ENCODE data around the gene KRTAP9-1. TPM values are rescaled to one million over a fixed set of nuclear protein-coding genes. Genes with fewer than 3 reads are reported as not detected.
"Not testable (repeated sequence)": the region's sequence is repeated elsewhere in the genome, so short reads cannot be mapped to it uniquely, and the experiment has no call there.

Gene KRTAP9-1
- total RNA-seq, 1 donor from 2014 or later, result not detected

GRCh38 chr17:41212524-41213169, 23.0 kb downstream of the KRTAP9-1 start:
- DNase-seq (ENCODE audit: low read depth, low spot score), result no peak
- no peak overlapping the region for H3K27ac Mint-ChIP-seq (ENCODE audit: unreplicated experiment)
- H3K36me3 Mint-ChIP-seq (ENCODE audit: low read depth), result no peaks in the 10 kb centered on the region
- no peak overlapping the region for H3K4me3 Mint-ChIP-seq
- TF ChIP-seq CTCF (conservative IDR thresholded peaks at IDR 0.05), result no peak
- peaks cover 61% of the 10 kb centered on the region for H3K27me3 Mint-ChIP-seq (ENCODE audit: low read depth)
- no peaks in the 10 kb centered on the region for H3K9me3 Mint-ChIP-seq
- H3K4me1 Mint-ChIP-seq, result no peaks in the 10 kb centered on the region

- Mint-ChIP-seq H3K4me3 (no peak overlapping the region), H3K27ac (ENCODE audit: unreplicated experiment) (no peak overlapping the region), H3K27me3 (ENCODE audit: low read depth) (peaks cover 44% of the 10 kb centered on the region), H3K36me3 (ENCODE audit: low read depth) (peaks cover 3% of the 10 kb centered on the region), H3K9me3 (peaks cover 7% of the 10 kb centered on the region), H3K4me1 (no peaks in the 10 kb centered on the region)
- no peak for TF ChIP-seq CTCF (conservative IDR thresholded peaks at IDR 0.05)
- no peak for DNase-seq (ENCODE audit: low read depth, low spot score)
Measured at GRCh38 chr17:41215681-41216080, 26.0 kb downstream of the KRTAP9-1 start.

- Mint-ChIP-seq H3K36me3 (ENCODE audit: low read depth) (peaks cover 3% of the 10 kb centered on the region), H3K27me3 (ENCODE audit: low read depth) (peaks cover 28% of the 10 kb centered on the region), H3K4me1 (peaks cover 4% of the 10 kb centered on the region), H3K27ac (ENCODE audit: unreplicated experiment) (no peak overlapping the region), H3K9me3 (peaks cover 8% of the 10 kb centered on the region), H3K4me3 (no peak overlapping the region)
- no peak for DNase-seq (ENCODE audit: low read depth, low spot score)
- no peak for TF ChIP-seq CTCF (conservative IDR thresholded peaks at IDR 0.05)
Measured at GRCh38 chr17:41223821-41224220, 34.1 kb downstream of the KRTAP9-1 start.

- DNase-seq (ENCODE audit: low read depth, low spot score), result no peak
- H3K4me1 Mint-ChIP-seq, result peaks cover 4% of the 10 kb centered on the region
- no peaks in the 10 kb centered on the region for H3K36me3 Mint-ChIP-seq (ENCODE audit: low read depth)
- H3K4me3 Mint-ChIP-seq, result no peak overlapping the region
- no peak overlapping the region for H3K27ac Mint-ChIP-seq (ENCODE audit: unreplicated experiment)
- no peaks in the 10 kb centered on the region for H3K9me3 Mint-ChIP-seq
- no peak for TF ChIP-seq CTCF (conservative IDR thresholded peaks at IDR 0.05)
- peaks cover 34% of the 10 kb centered on the region for H3K27me3 Mint-ChIP-seq (ENCODE audit: low read depth)
Measured at GRCh38 chr17:41226051-41226450, 36.4 kb downstream of the KRTAP9-1 start.

- H3K4me3 Mint-ChIP-seq; H3K36me3 Mint-ChIP-seq (ENCODE audit: low read depth); H3K9me3 Mint-ChIP-seq; DNase-seq (ENCODE audit: low read depth, low spot score); H3K27ac Mint-ChIP-seq (ENCODE audit: unreplicated experiment); H3K4me1 Mint-ChIP-seq: not testable (repeated sequence)
- peaks cover 33% of the 10 kb centered on the region for H3K27me3 Mint-ChIP-seq (ENCODE audit: low read depth)
Measured at GRCh38 chr17:41226598-41227095, 37.0 kb downstream of the KRTAP9-1 start, which contains the start of gene KRTAP9-2. Gene KRTAP9-2 (plus strand): TSS chr17:41226648. CDS start chr17:41226655, 7 bp downstream.

- H3K4me1 Mint-ChIP-seq, result no peaks in the 10 kb centered on the region
- H3K9me3 Mint-ChIP-seq, result no peaks in the 10 kb centered on the region
- peaks cover 51% of the 10 kb centered on the region for H3K27me3 Mint-ChIP-seq (ENCODE audit: low read depth)
- no peak for TF ChIP-seq CTCF (conservative IDR thresholded peaks at IDR 0.05)
- H3K36me3 Mint-ChIP-seq (ENCODE audit: low read depth), result no peaks in the 10 kb centered on the region
- no peak overlapping the region for H3K4me3 Mint-ChIP-seq
- H3K27ac Mint-ChIP-seq (ENCODE audit: unreplicated experiment), result no peak overlapping the region
- no peak for DNase-seq (ENCODE audit: low read depth, low spot score)
Measured at GRCh38 chr17:41230094-41230493, 40.4 kb downstream of the KRTAP9-1 start.

Measured in neural crest cell (in vitro differentiated cells).